HG03460 (cell line): ENCODE results near the gene SNCAIP.
"Not testable (repeated sequence)": the region's sequence is repeated elsewhere in the genome, so short reads cannot be mapped to it uniquely, and the experiment has no call there.

Source experiments
- ATAC-seq: cut with Tn5 transposase; IDR thresholded peaks from one replicate; pipeline ENCODE4 v1.9.1; 2021; ENCODE audit not compliant: unreplicated experiment

SNCAIP gene

DNA sequence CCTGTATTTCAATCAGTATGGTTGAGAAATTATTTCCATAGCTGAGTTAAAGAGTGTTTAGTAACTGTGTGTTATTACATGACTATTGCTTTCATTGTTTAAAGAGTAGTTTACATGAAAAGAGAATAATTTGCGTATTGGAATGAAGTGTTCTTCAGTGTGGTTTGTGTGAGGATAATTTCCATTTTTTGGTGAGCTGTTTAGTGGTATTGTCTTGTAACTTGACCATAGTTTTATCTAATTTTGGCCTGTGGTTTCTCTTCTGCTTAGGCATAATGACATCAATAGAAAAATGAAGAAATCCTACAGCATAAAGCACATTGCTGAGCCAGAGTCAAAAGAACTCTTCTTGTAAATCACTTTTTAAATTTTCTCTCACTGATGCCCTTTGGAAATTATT lies 151.2 kb downstream of the SNCAIP start:
- ATAC-seq: no peak

DNA sequence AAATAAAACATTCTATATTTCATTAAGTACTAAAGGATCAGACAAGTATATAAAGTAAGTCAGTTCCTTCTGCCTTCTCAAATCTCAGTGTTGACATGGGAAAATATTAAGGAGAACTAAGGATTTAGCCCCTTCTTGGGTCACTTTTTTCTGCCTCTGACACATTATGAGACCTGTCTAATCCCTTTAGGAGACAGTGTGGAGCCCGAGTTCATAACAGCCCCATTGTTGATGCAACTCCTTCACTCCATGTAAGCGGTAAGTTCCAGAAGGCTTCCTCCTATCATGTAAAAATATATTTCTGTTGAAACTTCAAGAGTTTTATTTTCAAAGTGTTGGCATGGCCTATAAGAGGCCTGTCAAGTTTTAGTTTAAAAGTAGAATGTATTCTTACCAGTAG lies 152.2 kb downstream of the SNCAIP start:
- ATAC-seq: no peak

DNA sequence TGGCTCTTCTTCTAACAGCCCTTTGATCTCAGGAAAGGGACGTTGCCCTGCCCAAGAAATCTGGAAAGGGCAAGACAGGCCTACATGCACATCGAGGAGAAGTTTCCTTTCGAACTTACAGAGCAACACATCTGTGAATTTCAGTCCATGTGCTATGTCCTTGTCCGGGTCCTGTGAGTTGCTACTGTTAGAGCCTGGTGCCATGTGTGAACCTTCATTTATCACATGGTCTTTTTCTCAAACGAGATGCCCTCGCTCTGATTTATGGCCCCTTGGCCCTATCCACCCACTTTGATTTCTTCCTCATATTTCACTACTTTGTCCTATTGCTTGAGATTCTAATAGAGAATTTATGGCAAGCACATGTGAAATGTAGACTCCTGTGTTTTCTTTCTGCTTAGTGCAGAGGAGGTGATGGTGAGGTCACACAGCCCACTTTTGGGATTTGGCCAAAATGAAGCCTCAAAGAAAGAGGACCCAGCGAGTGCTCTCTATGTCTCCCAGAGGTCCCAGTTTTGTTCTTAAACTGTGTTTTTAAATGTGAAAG lies 153.1 kb downstream of the SNCAIP start:
- ATAC-seq: no peak

DNA sequence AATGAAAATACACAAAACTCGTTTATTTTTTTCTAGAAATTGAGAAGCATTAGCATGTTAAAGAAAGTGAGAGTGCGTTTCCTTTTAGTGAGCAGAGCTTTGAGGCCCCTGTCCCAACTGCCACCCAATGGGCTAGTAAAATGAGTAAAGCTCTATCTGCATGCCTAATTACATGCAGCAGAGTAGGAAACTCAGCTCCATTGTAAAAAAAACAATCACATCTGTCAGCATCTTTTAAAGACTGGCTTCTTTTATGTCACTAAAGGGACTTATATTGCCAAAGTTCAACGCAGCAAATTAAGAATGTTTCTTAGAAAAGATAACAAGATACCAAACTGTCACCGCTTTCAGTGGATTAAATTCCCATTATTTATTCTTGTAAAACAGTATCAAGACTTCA lies 154.0 kb downstream of the SNCAIP start:
- no peak for ATAC-seq

DNA sequence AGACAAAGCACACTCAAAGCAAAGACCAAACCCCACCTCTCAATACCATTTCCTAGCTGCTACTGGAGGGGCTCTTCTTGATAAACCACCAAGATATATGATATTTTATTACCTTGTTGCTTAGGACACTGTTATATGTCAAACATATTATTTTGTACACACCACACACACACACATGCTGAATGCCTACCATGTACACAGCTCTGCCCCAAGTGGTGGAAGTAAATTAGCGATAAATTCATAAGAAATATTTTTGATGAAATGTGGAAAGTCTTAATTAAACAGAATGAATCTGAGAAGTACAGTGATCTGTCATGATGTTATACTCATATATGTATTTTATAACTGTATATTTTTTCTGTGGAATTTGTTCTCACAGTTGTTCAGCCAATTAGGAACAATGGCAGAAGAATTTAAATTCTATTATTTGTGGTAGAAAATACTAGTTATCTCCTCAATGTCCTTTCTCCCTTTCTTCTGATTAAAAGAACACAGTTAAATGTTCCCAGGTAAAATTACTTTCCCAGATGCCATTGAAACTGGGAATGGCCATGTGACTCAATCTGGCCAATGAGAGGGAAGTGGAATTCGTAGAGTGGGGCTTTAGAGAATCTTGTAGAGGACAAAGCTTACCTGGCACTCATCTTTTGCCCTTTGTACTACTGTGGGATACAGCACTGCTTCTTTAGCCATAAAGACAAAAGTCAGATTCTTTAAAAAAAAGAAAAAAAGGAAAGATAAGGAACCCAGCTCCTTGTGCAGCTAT lies 156.5 kb downstream of the SNCAIP start:
- ATAC-seq: no peak

DNA sequence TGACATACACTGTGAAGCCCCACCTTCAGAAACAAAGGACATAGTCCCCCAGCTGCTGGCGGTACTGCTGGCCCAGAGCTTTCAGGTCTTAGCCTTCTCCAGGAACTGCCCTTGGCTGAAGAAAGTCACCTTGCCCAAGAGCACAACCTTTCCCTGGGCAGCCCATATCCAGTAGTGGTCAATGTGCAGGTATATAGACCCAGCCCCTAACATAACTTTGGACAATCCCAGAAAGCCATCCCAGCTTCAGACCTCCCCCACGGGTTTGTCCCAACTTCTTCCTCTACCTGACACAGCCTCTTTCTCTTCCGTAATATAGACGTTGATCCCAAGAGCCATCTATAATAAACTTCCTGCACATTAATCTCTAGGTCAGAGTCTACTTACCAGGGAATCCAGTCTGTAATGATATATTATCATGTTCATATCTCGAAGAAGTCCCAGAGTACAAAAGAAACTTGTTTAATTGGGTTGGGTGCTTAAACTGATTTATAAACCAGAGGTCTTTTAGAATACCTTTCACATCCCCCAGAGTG lies 157.4 kb downstream of the SNCAIP start:
- ATAC-seq: no peak

DNA sequence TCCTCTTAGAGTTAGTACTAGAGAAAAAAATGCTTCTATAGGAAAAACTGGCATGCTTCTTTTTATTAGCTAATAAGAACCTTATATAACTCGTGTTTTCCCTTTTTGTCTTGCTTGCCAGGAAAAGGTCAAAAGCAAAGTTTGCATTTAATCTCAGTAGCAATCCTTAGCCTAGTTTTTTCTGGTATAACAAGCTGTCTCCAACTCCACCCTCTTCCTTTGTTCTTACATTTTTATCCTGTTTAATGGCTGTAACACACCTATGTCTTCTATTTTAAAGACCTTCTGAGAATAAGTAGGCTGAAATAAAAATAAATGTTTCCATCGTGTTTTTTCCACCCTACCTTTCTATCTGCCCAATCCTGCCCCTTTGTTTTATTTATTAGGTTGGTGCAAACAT lies 158.3 kb downstream of the SNCAIP start:
- ATAC-seq: no peak

DNA sequence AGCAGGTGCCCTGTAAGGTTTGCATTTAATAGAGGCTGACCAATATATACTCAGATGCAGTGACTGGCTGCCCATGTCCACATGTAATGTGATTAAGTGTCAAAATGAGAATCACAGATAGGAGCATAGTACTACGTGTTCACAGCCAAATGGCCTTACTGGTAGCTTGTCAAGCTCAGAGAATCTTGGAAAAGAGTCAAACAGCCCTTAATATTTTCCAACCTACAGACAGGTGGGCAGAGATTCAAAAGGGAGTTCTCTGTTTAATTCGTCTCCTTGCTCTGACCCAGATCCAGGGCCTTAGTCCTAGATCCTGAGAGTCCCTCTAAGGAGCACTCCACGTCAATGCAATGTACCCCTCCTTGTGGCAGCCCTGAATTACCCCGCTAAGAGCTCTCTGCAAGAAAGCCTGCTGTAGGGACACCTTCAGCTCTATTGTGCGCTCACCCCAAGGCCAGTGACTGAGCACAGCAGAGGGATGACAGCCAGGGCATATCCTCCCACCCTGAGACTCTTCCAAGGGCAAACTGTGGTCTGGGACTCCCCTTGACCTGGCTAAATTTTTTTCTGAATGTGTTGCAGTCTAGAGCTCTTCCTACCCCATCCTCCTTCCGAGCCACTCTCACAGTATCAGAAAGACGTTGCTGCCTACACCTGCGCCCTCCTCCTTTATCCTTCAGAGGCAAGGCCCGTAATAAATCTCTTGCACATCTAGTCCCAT lies 159.2 kb downstream of the SNCAIP start:
- ATAC-seq: no peak

DNA sequence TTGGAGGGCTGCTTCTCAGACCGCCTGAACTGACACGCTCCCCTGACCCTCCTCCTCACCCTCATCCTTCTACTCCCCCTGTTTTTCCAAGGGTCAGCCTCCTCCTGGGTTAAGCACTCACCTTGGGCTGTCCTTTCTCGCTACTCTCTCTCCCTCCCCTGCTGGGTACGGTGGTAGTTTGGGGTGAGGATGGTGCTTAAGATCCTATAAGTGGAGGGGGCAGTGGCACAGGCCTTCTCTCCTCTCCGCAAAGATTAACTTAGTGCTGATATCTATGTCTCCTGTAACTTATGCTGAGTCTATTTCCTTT lies 159.7 kb downstream of the SNCAIP start:
- no peak for ATAC-seq

DNA sequence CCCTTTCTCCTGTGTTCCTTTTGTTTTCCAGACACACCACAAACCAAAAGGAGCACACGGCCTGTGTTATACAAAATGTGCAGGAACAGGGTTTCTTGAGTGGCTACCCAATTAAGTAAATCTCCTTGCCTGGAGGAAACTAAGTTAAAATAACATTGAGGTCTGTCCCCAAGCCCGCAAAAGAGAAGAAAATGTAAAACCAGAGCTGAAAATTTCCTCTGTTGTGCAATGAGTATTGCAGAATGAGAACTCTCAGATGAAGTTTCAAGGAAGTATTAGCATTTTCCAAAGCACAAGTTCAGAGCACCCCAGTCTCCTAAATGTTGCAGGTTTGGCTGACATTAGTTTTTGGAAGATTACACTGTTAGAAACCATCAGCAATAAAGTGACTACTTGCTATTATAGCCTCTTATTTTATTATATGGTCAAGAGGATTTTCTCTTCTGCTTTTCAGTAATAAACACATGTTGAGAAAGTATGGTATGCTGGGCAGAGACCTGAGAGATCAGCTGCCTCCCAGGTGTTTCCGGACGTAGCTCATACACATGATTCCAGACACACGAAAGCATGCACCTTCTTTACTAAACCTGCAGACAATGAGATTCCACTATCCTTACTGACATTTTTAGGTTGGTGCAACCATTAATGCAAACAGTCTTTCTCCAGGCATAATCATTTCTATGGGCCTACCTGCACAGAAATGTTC lies 161.3 kb downstream of the SNCAIP start:
- ATAC-seq: no peak

DNA sequence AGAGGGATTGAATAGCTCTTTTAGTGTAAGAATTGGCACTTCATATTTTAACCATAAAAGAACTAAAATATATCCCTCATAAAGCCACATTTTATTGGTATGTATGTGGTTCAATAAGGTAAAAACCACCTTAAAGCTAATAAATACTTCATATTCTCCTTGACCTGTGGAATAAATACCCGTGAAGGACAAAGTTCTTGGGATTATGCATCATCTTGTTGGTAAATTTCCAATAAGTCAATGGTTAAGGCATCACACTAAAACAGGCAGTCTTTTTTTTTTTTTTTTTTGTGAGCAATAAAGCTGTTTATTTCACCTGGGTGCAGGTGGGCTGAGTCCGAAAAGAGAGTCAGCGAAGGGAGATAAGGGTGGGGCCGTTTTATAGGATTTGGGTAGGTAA lies 161.9 kb downstream of the SNCAIP start:
- ATAC-seq: no peak

DNA sequence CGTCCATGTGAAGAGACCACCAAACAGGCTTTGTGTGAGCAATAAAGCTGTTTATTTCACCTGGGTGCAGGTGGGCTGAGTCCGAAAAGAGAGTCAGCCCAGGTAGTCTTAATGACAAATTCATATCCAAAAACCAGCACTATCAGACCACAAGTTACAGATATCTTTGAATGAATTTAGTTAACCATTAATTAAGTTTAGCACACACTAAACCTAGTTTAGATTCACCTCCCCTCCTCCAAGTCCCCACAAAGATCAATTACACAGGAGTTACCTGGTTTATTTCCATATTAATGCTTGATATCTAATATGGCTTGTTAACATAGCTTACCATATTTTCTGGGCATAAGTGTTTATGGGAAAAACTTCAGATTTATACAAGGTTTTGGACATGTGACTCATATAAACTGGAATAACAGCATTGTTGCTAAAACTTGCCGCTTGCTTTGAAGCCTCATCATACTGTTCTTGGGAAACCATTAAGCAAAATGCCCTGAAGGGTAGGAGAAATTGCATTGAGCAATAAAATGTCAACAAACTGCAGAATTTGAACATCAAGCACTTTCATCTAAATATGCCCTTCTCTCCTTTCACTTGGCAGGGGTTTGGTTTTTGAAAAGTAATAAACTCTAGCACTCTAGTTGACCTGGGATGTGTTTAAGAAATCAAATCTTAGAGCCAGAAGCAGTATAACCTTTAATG lies 166.9 kb downstream of the SNCAIP start:
- no peak for ATAC-seq

DNA sequence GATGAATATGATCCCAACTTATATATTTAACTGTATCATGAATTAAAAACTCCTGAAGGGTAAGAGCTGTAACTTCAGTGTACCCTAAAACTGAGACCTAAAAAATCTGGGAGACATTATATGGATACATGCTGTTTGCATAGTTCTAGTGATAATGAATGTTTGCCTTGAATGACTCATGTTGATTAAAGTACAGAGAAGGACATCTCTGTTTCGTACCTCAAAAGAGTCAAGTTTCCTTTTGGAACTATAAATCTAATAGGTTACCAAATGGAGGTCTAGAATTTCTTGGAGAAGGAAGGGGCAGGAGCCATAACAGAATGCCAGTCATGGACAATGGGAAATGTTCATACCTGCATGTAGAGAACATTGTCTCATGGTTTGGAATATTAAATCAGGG lies 168.1 kb downstream of the SNCAIP start:
- ATAC-seq: no peak

DNA sequence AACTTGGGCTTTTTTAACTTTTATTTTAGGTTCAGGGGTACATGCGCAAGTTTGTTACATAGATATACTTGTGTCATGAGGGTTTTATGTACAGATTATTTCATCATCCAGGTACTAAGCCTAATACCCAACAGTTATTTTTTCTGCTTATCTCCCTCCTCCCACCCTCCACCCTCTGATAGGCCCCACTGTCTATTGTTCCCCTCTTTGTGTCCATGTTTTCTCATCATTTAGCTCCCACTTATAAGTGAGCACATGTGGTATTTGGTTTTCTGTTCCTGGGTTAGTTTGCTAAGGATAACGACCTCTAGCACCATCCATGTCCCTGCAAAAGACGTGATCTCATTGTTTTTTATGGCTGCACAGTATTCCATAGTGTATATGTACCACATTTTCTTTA lies 172.1 kb downstream of the SNCAIP start:
- ATAC-seq: no peak

DNA sequence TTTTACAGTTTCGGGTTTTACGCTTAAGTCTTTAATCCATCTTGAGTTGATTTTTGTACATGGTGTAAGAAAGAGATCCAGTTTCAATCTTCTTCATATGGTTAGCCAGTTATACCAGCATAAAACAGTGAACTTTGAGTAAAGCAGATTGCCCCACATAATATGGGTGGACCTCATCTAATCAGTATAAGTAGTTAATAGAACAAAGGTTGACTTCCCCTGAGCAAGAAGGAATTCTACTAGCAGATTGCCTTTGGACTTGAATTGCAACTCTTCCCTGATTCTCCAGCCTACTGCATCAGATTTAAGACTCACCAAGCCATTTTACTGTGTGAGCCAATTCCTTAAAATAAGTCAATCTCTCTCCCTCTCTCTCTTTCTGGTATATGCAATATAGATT lies 173.2 kb downstream of the SNCAIP start:
- no peak for ATAC-seq

DNA sequence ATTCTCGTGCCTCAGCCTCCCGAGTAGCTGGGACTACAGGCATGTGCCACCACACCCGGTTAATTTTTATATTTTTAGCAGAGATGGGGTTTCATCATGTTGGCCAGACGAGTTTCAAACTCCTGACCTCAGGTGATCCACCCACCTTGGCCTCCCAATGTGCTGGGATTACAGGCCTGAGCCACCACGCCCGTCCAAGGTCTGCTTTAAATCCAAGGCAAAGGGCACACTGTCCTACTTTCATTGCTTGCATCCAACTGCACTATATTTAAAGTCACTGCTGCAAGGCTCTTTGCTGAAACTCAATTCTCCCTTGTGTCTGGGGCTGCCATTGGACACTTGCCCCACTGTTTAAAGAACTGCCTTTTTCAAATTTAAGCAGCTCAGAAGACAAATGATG lies 174.6 kb downstream of the SNCAIP start:
- not testable (repeated sequence) for ATAC-seq

DNA sequence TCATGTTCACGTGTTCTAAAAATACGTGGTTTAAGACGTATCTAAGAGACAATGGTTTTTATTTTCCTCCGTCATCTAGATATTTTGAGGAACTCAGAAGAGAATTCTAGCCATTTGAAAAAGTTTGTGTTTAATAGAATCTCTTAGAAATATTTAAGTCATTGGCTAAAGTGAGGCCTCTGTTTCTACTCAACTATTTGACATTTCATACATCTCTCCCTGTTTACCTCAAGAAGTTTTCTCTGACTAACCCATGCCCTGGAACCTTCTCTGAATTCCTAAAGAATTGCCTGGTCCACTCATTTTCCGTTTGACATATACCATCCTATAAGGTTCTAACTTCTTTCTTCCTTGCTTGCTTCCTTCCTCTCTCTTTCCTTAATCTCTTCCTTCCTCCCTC lies 178.7 kb downstream of the SNCAIP start:
- ATAC-seq: no peak

DNA sequence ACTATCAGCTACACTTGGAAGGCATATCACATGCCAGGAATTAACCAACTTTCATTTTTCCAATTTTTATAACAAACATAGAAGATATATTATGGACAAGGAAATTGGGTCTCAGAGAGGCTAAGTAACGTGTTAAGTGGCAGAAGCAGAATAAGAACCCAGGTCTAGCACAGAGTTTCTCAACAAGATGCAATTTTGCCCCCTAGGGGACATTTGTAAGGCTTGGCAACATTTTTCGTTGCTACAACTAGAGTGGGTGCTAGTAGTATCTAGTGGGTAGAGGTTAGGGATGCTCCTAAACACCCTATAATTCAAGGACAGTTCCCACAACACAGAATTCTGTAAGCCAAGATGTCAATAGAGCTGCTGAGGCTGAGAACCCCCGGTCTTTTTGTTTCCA lies 180.6 kb downstream of the SNCAIP start:
- no peak for ATAC-seq

DNA sequence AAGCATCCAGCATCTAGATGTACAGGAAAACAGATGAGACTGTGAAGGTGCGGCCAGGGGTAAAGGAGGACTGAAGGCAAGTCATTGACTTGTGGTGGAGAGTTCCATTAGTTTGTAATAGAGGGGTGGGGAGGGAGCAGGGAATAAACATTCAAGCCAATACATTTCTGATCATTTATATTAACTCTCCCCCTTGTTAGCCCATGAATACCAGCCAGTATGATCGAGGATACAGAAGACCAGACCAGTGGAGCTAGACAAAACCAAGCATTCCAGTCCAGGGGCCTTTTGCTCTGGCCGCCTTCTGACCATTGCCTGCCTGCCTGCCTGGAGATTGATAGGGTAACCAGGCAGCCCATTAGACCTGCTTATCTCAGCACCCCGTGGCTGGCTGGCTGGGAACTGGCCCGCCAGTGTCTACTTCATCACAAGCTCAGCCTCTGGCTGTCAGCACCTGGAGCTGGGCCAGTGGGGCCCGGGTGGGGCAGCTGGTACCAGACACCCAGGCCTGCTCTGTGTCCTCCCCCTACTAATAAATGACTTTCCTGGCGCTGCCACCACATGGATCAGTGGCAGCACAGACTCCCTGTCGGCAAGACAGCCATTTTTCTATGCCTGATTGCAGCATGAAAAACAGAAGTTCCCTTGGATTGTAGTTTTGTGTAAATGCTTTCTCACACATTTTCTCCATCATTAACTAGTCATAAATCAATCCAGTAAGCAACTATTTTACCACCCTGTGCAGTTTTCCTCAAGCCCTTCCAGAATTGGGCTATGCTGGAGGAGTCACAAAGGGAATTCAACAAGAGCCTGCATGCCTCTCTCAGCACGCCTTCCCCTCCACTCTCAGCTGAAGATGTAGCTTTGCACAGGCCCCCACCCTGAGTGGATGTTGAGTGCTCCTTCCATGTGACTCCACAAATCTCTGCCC lies 181.3 kb downstream of the SNCAIP start:
- no peak for ATAC-seq

DNA sequence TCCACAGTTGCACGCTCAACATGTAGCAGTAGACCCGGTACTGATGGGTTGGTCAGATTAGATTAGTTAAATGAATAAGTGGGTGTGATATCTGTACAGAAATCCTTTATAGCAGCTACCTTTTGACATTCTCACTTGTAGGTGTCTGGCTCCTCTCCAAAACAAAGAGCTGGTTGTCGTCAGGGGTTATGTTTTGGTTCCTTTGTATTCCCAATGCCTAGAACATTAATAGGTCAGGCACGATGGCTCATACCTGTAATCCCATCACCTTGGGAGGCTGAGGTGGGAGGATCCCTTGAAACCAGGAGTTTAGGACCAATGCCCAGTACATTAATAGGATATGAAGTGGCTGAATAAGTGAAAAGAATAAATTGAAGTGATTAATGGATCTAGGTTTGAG lies 182.1 kb downstream of the SNCAIP start:
- no peak for ATAC-seq
